CD4-positive, alpha-beta T cell treated with Interferon gamma for 1 hour (primary cell): ENCODE results near the gene THY1.

Experiments used
- DNase-seq: peaks from one replicate; pipeline ENCODE4 v3.0.0-alpha.2; 2020

Gene THY1

GRCh38 chr11:119381181-119381988 is 41.6 kb downstream of the THY1 start, which contains the start of gene USP2:
Gene USP2, minus strand, starts transcription at chr11:119381690. Its CDS starts 8,210 bp downstream, at chr11:119373480.
- peak; percentile 95 for DNase-seq

- DNase-seq, result no peak
Measured at GRCh38 chr11:119380827-119381180, 42.2 kb downstream of the THY1 start.

- DNase-seq, result no peak
Measured at GRCh38 chr11:119380160-119380826, 42.7 kb downstream of the THY1 start.

- DNase-seq, result no peak
Measured at GRCh38 chr11:119378851-119379465, 44.0 kb downstream of the THY1 start.

GRCh38 chr11:119377961-119378667 is 44.9 kb downstream of the THY1 start:
- DNase-seq, result no peak

- no peak for DNase-seq
Measured at GRCh38 chr11:119377112-119377901, 45.7 kb downstream of the THY1 start.

- no peak for DNase-seq
Measured at GRCh38 chr11:119376197-119376847, 46.6 kb downstream of the THY1 start.

GRCh38 chr11:119375337-119376196 is 47.4 kb downstream of the THY1 start:
- DNase-seq, result no peak

- DNase-seq, result no peak
Measured at GRCh38 chr11:119374632-119375336, 48.2 kb downstream of the THY1 start.

GRCh38 chr11:119373921-119374631 is 48.9 kb downstream of the THY1 start:
- peak; percentile 31 for DNase-seq

- DNase-seq, result no peak
Measured at GRCh38 chr11:119373059-119373920, 49.7 kb downstream of the THY1 start.

GRCh38 chr11:119372260-119373058 is 50.5 kb downstream of the THY1 start:
- DNase-seq, result no peak

GRCh38 chr11:119371778-119372182 is 51.2 kb downstream of the THY1 start:
- DNase-seq, result no peak

GRCh38 chr11:119371067-119371601 is 51.8 kb downstream of the THY1 start:
- DNase-seq, result no peak

GRCh38 chr11:119370486-119371046 is 52.4 kb downstream of the THY1 start:
- DNase-seq, result no peak

GRCh38 chr11:119369132-119369925 is 53.6 kb downstream of the THY1 start:
- DNase-seq, result no peak
